ENCODE measurements around the gene HOXC10. TPM values are rescaled to one million over a fixed set of nuclear protein-coding genes. Genes with fewer than 3 reads are reported as not detected.

Gene HOXC10
- total RNA-seq, 2 experiments from 2014 or later, result not detected

GRCh38 chr12:53986686-53987483 is 1.9 kb downstream of the HOXC10 start:
- Mint-ChIP-seq H3K4me1 (ENCODE audit: low read depth) (peaks cover 29% of the 10 kb centered on the region), H3K36me3 (ENCODE audit: low read depth) (no peaks in the 10 kb centered on the region), H3K27ac (no peak overlapping the region), H3K4me3 (no peak overlapping the region), H3K9me3 (no peaks in the 10 kb centered on the region), H3K27me3 (peaks cover 90% of the 10 kb centered on the region)
- POLR2A ChIA-PET, result interaction anchor here (1.0 to 2.4 kb wide), 3 partner anchors 9 to 20 kb away, joined by 3 to 9 read pairs (median 3); partner anchors contain the start of gene HOXC9
- CTCF ChIA-PET, result interaction anchor here (1.2 to 5.8 kb wide), 13 partner anchors 11 to 230 kb away, joined by 4 to 58 read pairs (median 25); partner anchors contain the start of genes HOXC5, HOXC8, HOXC9 and SMUG1
- DNase-seq, result no peak
- intact Hi-C loops (cut with micrococcal nuclease), result loop anchor here (5.0 kb wide), 1 partner anchor 40 kb away; the partner anchor contains the start of gene HOXC6
- TF ChIP-seq CTCF (IDR thresholded peaks at IDR 0.05), result no peak
- ATAC-seq, result no peak

GRCh38 chr12:53987787-53988230 is 2.9 kb downstream of the HOXC10 start:
- DNase-seq (no peak), ATAC-seq (no peak)
- intact Hi-C loops (cut with micrococcal nuclease), result loop anchor here (5.0 kb wide), 1 partner anchor 39 kb away; the partner anchor contains the start of gene HOXC6
- Mint-ChIP-seq H3K4me1 (ENCODE audit: low read depth) (peaks cover 33% of the 10 kb centered on the region), H3K27me3 (peaks cover 90% of the 10 kb centered on the region), H3K27ac (no peak overlapping the region), H3K4me3 (no peak overlapping the region), H3K9me3 (no peaks in the 10 kb centered on the region), H3K36me3 (ENCODE audit: low read depth) (no peaks in the 10 kb centered on the region)
- CTCF ChIA-PET, result interaction anchor here (0.9 to 5.8 kb wide), 17 partner anchors 11 to 242 kb away, joined by 3 to 58 read pairs (median 4); partner anchors contain the start of genes HOXC5, HOXC8 and HOXC9
- no peak for TF ChIP-seq CTCF (IDR thresholded peaks at IDR 0.05)
- POLR2A ChIA-PET, result no interaction called here

- Mint-ChIP-seq H3K27ac (no peak overlapping the region), H3K4me3 (no peak overlapping the region)
- POLR2A ChIA-PET, result no interaction called here
Measured at GRCh38 chr12:53988541-53989226, 3.7 kb downstream of the HOXC10 start.

GRCh38 chr12:53989227-53990113 is 4.5 kb downstream of the HOXC10 start:
- Mint-ChIP-seq H3K4me1 (ENCODE audit: low read depth) (peaks cover 38% of the 10 kb centered on the region), H3K9me3 (no peaks in the 10 kb centered on the region), H3K36me3 (ENCODE audit: low read depth) (peaks cover 2% of the 10 kb centered on the region), H3K27me3 (peaks cover 93% of the 10 kb centered on the region), H3K4me3 (no peak overlapping the region), H3K27ac (no peak overlapping the region)
- ChIA-PET CTCF (interaction anchor here (0.7 to 5.8 kb wide), 14 partner anchors 9 to 243 kb away, joined by 3 to 58 read pairs (median 4); partner anchors contain the start of gene HOXC9), POLR2A (no interaction called here)
- intact Hi-C loops (cut with micrococcal nuclease), result loop anchor here (5.0 kb wide), 2 partner anchors 32 to 38 kb away; partner anchors contain the start of gene HOXC6
- DNase-seq (peak; percentile 62), ATAC-seq (no peak)
- TF ChIP-seq CTCF (IDR thresholded peaks at IDR 0.05), result peak; percentile 44

More at GRCh38 chr12:53988541-53989226, 3.7 kb downstream of the HOXC10 start:
- ATAC-seq, result no peak
- peaks cover 33% of the 10 kb centered on the region for H3K4me1 Mint-ChIP-seq (ENCODE audit: low read depth)
- TF ChIP-seq CTCF (IDR thresholded peaks at IDR 0.05), result no peak
- H3K27me3 Mint-ChIP-seq, result peaks cover 90% of the 10 kb centered on the region
- no peaks in the 10 kb centered on the region for H3K36me3 Mint-ChIP-seq (ENCODE audit: low read depth)
- CTCF ChIA-PET, result interaction anchor here (0.8 to 5.8 kb wide), 18 partner anchors 11 to 243 kb away, joined by 3 to 58 read pairs (median 4); partner anchors contain the start of genes HOXC5, HOXC8 and HOXC9
- no peak for DNase-seq
- intact Hi-C loops (cut with micrococcal nuclease), result loop anchor here (5.0 kb wide), 1 partner anchor 39 kb away; the partner anchor contains the start of gene HOXC6
- no peaks in the 10 kb centered on the region for H3K9me3 Mint-ChIP-seq

All from activated CD8-positive, alpha-beta T cell treated with anti-CD3 and anti-CD28 coated beads for 36 hours (primary cell).